HG03095 (cell line): ENCODE data around the gene MYH4.

ENCODE experiments used
- ATAC-seq: cut with Tn5 transposase; IDR thresholded peaks from one replicate; pipeline ENCODE4 v1.9.1; 2021; ENCODE audit warnings: moderate library complexity; ENCODE audit not compliant: unreplicated experiment

Gene MYH4

DNA sequence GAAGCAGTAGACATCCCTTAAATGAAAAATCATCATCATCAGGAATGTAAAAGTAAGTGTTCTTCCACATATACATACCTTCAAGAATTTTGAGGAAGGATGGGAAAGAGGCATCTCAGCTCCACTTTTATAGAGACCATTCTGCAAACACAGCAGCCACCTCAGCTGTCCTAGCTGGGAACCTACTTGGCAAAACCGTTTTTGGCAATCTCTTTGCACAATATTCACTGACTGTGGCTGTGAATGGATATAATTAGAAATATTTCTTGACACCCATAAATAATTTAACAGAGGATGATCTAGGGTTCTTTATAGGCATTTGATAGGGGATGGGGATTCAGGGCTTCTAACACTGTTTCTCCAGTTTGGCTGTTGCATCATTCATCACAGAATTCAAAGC is at the start of gene MYH4:
MYH4 (minus strand) TSS at position 101 of the 400 bp plus-strand sequence. CDS start 2,814 bp downstream, outside the sequence.
- no peak for ATAC-seq

DNA sequence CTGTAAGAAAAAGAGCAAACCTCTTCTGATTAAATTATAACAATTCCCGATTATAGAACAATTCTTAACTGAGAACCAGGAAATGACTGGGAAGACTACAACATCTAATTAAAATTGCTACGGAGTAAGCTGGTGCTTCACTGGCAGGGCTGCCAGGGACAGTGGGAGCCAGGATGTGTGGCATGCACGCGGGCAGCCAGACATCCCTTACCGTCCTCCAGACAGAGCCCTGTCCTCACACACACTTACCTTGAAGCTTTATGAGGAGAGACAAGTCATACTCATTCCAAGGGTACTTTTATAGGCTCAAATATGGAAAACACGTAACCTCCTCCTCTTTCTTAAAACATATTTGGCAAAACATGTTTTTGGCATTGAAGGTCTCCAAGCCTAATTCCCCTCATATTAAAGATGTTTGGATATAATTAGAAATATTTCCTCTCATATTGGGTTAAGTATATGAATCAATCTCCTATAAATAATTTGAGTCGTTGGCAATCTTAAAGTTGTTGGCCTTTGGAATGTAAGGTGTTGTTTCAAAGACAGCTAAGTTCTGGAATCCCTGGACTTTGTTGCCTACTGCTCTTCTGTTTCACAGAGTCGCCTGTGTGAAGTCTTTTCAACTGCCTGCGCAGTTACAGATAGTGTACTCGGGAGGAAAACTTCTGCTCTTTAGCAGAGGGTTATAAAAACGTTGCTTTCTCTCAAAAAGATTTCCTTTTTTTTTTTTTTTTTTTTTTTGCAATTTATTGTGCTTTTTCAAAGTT is 49.1 kb upstream of the MYH4 start, which contains the start of gene MYH1:
MYH1 (minus strand) TSS at position 272 of the 767 bp plus-strand sequence. CDS start 1,900 bp downstream, outside the sequence.
- no peak for ATAC-seq

DNA sequence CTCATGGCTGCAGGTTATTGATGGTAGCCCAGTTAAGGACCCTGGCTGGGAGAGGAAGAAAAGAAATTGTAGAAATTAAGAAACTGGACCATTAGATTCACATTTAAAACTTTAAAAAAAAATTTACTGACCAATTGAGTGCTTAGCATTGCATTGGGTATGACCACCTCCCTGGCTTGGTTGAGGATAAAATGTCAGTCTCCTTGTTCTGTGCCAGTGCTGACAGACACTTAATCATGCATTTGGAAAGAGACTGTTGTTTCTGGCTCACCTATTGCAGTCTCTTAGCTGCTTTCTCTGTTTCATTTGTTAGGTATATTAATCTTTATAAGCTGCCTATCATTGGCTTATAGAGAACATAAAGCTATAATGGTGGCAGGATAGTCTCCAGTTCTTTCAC is 47.3 kb upstream of the MYH4 start:
- ATAC-seq = no peak

DNA sequence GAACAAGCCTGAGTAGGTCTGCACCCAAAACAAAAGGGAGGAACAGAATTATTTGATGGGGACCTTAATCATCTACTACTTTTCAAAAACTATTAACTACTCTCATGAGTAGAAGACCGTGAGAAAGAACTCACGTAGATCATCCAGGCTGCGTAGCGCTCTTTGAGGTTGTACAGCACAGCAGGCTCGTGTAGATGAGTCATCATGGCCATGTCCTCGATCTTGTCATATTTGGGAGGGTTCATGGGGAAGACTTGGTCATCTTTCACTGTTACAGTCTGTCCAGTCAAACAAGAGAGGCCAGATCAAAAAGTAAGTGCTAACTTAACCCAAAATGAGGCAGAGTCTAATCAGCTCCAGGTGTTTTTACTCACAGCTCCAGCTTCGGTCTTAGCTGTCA is 46.7 kb upstream of the MYH4 start:
- no peak for ATAC-seq

DNA sequence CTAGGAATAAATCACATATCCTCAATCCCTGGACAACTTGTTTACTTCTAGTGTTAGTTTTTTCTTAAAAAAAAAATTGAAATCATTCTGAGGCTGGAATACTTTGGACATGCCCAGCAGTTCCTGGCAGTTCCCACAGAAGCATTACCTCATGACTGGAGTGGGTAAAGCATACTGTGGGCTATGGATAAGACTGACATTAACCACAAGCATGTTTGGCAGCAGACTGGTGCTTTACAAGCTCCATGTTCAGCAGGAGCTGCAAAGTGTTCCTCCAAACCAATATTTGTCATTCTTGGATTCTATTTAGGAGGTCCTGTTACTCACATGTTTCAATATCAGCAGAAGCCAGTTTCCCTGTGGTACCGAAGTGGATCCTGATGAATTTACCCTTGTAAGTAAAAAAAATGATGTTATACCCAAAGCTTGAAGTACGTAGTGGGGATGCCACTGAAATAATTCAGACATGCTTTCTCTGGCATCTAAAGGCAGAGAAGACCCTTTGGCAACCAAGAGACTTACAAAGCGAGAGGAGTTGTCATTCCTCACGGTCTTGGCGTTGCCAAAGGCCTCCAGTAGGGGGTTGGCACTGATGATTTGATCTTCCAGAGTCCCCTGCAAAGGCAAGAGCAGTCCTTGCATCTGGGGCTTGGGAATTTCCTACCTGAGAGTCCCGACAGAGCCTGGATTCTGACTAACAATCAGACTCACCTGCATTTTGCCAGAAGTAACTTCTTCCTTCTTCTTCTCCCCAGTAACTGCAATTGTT is 44.1 kb upstream of the MYH4 start:
- no peak for ATAC-seq

DNA sequence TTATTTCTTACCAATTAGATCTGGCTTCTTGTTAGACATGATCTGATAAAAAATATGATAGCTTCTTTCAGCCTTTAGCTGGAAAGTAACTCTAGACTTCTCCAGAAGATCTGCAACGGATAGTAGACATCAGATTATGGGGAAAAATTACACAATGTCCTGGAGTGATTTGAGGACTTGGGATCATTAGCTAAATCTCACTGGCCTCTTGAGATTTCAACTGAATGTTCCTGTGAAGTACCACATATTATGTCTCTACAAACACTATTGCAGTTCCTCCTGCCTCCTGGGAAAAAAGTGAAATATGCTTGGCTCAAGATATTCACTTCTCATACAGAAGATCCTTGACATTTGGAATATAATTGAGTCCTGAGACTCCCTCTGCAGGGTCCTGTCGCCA is 43.5 kb upstream of the MYH4 start:
- ATAC-seq = no peak

DNA sequence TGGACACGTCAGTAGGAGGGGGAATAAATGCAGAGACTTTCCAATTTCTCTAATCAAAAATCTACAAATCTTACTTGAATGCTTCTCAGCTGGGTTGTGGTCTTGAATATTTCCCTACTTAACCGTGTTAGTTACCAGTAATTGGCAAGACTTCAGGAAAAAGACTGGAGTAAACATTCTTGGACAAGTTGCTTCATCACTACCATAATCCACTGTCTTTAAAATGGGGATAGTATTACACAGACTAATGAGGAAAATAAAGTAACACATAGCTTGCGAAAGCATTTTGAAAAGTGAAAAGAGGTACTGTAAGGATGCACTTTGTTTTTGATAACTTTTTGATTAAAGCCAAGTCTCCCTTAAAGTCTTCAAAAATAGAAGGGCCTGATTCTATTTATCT is 30.6 kb upstream of the MYH4 start:
- ATAC-seq = no peak

DNA sequence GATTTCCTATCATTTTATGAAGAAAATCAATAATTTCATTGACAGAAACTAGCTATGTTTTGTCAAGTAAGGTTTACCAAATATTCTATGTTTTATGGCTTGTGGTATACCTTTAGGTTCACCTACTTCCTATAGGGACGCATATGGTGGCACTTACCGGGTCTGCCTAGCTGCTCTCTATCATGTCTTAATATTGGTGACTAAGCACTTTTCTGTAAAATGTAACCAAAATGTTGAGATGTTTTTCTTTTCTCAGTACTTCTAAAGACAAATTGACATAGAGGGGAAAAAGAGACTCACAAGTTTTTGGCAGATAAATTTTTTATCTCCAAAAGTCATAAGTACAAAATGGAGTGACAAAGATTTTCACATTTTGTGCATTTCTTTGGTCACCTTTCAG is 22.6 kb upstream of the MYH4 start:
- ATAC-seq = no peak

DNA sequence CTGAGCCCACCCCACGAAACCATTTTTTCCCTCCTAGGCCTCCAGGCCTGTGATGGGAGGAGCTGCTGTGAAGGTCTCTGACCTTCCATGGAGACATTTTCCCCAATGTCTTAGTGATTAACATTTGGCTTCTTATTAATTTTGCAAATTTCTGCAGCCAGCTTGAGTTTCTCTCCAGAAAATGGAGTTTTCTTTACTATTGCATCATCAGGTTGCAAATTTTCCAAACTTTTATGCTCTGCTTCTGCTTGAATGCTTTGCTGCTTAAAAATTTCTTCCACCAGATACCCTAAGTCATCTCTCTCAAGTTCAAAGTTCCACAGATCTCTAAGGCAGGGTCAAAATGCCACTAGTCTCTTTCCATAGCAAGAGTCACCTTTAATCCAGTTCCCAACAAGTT is 12.9 kb upstream of the MYH4 start:
- no peak for ATAC-seq

DNA sequence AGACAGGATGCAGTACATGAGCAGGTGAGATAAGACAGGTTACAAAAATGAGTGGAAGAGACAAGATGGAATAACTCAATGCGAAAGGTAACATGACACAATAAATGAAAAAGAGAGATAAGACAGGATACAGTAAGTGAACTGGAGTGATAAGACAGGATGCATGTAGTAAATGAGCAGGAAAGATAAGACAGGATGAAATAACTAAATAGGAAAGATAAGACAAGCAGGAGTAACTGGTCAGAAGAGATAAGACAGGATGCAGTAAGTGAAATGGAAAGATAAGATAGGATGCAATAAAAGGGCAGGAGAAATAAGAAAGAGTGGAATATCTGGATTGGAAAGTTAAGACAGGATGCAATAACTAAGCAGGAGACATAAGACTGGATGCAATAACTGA is 8.3 kb upstream of the MYH4 start:
- no peak for ATAC-seq

DNA sequence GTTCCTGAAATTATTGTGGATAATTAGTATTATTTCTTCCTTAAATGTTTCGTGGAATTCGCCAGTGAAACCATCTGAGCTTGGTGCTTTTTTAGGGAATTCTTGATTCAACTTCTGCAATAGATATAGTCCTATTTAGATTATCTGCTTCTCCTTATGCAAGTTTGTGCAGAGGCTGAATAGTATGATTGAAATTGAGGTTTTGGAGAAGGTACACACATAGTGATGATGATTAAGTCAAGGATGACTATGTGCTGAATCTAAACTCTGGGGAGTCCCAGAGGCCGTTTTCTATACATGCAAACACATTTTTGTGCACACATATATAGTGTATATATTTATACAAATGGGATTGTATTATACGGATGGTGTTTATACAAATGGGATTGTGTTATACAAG is 5.2 kb upstream of the MYH4 start:
- ATAC-seq = no peak

DNA sequence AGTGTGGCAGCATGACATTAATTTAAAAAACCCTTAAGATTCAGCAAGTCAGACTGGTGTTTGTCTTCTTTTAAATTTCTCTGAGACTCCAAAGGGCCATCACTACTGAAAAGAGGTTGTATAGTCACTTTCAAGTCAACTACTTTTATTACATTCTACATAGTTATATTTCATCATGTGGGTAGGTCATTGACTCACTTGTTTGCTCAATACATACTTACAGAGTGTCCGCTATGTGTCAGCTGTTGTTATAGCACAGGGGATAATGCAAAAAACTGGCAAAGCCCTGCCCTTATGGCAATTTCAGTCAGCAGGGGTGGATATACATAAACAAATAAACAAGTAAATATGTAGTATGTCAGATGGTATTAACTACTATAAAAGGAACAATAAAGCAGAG is 2.5 kb upstream of the MYH4 start:
- no peak for ATAC-seq

DNA sequence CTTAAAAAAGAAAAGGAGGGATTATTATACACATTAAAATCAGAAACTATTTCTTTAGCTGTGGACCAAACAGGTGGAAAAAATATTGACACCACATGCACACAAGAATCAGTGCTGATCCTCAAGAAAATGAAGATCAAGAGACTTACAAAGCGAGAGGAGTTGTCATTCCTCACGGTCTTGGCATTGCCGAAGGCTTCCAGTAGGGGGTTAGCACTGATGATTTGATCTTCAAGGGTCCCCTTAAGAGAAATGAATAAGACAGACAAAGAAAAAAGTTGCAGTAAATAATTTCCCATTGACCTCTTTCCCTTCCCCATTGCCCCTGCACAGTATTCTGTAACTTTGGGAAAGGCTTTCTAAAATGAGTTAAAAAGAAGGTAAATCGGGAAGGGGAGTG is 6.0 kb downstream of the MYH4 start:
- no peak for ATAC-seq

DNA sequence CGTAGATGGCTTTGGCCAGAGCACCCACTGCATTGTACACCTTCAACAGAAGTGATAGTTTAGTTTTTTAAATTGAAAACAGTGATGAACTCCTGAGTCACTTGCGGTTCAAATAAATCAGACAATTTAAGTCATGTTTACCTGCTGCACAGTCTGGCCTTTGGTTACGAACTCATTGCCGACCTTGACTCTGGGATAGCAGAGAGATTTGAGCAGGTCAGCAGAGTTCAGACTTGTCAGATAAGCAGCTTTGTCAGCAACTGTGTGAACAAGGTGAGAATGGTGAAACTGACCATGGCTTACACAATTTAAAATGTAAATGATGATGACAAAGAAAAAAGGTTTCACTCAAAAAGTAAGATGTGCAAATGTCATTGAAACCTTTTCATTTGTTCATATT is 9.3 kb downstream of the MYH4 start:
- no peak for ATAC-seq

DNA sequence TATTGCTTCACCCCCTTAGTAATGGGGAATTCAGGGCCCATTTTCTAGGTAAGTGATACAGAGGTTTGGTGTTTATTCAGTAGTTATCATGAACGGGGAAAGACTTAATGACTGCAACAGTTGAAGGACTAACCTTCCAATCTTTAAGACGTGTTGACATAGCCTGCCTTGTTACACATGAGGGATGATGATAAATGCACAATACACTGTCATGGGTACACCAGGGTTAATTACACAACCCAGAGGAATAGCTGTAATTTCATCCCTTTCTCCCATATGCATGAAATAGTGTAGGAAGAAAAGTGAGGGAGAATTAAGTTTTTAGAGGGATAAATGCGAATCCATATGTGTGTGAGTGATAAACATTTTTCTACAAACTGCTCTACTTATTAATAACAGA is 10.7 kb downstream of the MYH4 start:
- ATAC-seq = no peak

DNA sequence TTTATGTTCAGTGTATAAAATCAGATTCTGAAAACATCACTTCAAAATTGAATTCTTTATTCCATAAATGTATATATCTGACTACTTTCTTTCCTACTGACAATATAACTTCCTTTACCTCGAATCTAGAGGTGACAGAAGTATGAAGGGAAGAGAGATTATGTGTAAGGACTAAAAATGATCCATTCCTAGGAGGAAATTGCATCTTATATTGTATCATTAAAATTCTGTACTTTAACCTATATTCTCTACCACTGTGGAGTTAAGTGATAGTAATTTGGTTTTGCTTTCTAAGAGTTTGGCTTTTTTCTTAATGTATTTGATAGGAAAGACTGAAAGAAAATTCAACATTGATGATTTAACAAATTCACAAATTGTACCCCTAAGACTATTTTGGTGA is 11.4 kb downstream of the MYH4 start:
- ATAC-seq = no peak

DNA sequence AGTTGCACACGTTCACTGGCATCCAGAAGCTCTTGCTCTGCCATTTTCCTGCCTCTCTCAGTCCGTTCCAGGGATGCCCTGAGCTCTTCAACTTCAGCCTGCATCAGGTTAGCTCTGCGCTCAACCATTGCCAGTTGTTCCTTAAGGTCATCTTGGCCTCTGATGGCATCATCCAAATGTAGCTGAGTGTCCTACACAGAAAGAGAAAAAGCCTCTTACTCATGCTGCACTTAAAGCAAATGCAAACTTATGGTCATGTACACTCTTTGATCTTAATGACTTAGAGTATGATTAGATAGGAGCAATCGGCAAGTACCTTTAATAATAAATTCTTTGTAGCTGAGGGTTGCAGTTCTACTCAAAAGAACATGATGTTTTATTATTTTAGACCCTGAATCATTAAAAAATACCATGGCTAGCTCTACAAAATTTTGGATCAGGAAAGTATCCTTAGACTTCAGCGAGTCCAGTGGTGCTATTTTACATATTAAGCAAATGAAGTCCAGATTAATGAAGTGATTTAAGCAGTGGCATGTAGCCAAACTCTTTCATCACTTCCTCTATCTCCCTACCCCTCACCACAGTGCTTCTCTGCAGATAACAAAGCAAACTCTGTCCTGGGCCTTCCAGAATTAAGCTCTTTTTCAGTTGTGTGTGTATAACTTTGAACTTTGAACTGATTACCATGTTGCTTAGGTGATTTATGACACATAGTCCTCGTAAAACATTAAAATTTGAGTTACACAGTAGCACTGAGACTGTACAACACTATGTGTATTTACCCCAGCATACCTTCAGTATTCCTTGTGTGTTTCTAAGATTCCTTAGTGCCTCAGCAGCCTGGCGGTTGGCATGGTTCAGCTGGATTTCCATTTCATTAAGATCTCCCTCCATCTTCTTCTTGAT is 22.1 kb downstream of the MYH4 start:
- ATAC-seq = no peak

DNA sequence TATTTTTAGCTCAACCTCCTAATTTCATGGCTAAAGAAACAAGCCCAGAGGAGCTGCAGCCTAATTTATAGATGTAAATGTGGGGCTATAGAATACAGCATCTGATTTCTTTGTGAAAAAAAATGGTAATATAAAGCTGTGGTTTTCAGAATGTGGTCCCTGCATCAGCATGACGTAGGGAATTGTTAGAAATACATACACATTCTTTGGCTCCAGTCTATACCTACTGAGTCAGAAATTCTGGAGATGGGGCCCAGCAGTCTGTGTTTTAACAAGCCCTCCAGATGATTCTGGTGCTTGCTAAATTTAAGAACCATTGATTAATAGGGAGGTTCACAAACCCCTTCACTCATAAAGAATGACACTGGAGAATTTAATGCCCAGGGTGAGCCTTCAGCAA is 29.5 kb downstream of the MYH4 start:
- no peak for ATAC-seq

DNA sequence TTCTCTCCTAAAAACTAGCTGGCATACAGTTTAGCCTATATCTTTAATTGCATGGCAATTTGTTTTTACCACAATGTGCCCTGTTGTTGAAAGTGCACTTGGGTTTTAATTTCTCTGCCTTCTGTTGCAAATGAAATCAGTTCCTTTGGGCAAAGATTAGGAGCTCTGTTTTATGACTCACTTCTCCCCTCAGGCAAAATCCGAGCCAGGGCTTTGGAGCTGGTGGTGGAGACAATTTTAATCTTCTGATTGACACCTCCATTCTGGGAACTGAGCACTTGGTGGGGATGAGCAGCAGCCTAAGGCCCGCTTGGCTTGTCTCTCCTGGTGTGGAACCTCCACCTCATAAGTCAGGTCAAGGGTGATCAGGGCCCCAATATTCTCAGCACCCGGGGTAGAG is 34.3 kb downstream of the MYH4 start:
- no peak for ATAC-seq

DNA sequence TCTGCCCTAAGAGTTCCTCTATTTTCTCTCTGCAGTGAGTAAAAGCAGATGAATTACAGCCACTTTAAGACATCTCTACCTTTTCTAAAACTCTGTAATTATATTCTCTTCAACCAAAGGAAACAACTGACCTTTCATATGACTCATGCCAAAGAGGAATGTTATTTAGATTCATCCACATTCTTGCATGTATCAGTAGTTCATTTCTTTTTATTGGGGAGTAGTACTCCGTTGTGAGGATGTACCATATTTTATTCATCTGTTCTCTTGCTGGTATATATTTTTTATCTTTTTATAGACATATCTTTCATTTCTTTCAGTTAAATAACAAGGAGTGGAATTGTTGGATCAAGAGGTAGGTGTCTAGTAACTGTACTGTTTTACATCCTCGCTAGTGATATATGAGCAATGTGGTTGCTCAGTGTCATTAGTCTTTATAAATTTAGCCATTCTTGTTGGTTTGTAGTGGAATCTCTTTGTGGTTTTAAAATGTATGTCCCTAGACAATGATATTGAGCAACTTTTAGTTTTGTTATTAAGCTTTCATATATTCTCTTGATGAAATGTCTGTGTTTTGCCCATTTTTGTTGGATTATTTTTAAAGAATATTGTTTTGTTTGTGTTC is 39.8 kb downstream of the MYH4 start:
- ATAC-seq = no peak

DNA sequence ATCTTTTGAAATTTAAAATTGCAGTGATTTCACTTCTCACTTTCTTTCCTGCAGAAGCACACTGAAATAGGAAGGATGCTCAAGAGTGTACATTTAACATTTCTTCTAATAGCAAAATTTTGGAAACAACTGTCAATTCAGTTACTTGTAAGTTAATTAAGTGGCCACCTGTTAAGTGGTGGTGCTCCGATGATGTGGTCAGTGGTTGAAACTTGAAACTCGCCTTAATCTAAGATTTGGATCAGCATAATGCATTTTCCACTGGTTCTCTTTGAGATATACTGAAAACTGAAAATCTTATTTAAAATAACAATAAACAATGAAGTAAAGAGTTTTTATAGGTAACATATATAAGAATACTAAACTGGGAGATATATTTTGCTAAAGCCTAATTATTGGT is 40.6 kb downstream of the MYH4 start:
- no peak for ATAC-seq
